HG03442 (cell line): ENCODE results near the gene MAPK1.
"Not testable (repeated sequence)": the region's sequence is repeated elsewhere in the genome, so short reads cannot be mapped to it uniquely, and the experiment has no call there.

Experiments
- ATAC-seq: cut with Tn5 transposase; IDR thresholded peaks from one replicate; pipeline ENCODE4 v1.9.1; 2021; ENCODE audit warnings: mild to moderate bottlenecking, moderate library complexity; ENCODE audit not compliant: unreplicated experiment

Gene MAPK1

DNA sequence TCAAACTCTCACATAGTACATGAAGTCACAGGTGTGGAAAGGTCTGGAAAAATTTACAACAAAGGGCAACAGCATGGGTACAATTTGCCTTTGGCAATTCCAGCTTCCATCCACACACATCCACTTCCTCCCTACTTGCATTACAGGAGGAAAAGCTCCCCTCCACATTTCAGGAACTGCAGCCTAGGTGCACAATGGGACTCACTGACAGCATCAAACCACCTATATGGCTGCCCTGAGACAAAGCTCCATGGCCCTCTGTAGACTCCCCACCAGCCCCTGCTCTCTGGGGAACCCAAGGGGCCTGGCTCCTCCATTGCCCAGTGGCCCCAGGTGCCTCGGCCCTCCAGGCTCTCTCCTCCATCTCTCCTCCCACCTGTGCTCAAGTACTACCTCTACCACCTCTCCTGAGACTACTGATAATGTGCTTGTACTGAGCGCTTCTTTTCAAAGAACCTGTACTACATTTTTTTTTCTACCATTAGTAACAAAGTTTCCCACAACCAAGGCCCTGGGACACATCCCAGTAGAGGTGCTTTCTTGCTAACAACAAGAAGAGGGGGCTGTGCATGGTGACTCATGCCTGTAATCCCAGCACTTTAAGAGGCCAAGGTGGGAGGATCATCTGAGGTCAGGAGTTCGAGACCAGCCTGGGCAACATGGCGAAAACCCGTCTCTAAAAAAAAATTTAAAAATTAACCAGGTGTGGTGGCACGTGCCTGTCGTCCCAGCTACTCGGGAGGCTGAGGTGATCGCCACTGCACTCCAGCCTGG, 136.7 kb downstream of the MAPK1 start:
- no peak for ATAC-seq

DNA sequence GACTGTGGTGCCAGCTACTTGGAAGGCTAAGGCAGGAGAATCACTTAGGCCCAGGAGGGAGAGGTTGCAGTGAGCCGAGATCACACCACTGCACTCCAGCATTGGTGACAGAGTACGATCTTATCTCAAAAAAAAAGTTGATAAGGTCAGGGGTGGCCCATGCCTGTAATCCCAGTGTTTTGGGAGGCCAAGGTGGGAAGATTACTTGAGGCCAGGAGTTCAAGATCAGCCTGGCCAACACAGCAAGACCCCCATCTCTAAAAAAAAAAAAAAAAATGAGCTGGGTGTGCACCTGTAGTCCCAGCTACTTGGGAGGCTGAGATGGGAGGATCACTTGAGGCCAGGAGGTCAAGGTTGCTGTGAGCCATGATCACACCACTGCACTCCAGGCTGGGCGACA, 138.3 kb downstream of the MAPK1 start:
- ATAC-seq: not testable (repeated sequence)

DNA sequence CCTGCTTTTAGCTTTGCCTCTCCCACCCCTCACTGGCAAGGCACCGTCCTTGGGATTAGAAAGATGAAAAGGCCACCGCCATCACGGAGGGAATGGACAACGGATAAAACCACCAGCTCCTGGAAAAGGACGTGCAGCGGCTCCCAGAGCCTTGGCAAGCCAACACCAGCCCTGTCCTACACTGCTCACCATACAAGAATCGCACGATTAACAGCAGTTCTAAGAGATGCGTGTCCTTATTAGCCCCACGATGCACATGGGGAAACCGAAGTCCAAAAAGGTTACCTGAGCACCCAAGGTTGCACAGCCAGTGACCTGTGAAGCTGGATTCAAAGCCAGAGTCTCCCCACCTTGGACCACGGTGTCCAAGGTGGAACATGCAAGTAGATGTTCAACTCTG, 139.2 kb downstream of the MAPK1 start:
- ATAC-seq: no peak

DNA sequence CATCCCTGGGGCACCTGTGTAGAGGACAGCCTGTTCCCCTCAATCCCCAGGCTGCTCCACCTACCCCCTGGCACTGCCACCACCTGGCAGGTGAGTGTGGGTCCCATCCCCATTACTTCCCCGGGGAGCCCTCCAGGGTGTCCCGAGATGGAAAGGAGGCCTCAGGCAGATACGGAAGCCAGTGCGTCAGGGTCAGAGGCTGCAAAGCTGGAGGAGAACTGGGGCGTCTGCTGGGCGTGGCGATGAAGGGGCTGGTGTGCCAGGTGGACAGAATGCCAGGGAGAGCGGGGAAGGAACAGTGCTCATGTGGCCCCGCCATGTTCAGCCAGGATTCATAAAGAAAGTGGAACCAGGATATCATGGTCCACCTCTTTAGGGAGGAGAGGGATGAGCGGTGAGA, 139.7 kb downstream of the MAPK1 start:
- no peak for ATAC-seq

DNA sequence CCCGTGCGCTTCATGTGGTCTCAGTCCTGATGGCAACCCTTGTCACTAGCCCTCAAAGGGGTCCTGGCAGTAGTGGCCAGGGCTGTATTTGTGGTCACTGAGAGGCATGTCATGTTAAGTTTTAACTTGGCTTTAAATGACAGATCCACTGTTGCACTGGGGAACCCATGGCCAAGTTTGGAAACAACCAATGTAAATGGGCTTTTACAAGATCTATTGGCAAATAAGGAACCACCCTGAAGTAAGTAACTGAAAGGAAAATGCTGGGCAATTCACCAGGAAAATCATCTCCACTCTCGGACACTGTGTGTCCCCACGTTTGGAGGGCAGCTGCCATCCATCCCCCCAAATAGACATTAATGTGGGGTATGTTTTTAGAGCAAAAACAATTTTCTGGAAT, 140.3 kb downstream of the MAPK1 start:
- no peak for ATAC-seq

DNA sequence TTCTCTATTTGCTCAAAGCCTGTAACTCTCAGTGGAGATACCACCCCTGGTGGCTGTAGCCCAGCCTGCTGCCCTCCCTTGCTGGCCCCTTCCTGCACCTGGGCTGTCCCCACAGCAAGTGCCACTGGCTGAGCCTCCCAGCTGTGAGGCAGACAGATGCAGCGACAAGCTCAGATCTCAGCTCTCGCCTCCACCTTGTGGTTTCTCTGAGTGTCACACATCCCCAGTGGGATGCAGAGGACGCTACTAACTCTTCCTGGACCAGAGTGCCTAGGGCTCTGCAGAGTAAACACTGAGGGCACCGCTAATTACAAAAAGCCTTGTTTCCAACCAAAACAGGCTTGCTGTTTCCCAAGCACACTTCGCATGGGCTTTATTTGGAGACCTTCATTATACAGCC, 140.8 kb downstream of the MAPK1 start:
- ATAC-seq: no peak

DNA sequence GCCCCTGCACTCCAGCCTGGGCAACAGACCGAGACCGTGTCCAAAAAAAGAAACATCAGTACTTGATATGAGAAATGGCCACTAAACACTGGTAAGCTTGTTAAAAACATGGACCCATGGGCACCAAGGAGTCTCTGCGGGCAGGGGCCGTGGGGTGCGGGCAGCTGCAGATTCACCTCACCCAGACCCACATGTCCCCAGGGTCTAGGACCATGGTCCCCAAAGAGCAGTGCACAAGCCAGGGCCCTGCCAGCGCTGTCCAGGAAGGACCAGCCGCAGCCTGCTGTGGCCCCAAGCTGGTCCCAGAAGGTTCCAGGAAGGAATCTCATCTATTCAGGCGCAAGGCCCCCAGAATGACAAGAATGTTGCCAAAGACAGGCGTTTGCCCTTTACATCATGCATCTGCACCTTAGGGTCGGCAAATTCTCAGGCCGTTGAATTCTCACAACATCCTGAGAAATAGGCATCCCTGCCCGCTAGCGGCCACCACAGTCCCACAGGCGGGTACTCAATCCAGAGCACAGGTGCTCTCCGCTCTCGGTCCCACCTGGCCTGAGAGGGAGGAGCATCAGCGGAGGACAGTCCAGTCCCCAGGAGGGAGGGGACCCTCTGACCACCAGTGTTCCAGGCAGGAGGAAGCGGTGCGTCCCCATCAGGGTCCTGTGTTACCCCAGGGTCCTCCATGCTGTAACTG, 141.3 kb downstream of the MAPK1 start:
- no peak for ATAC-seq

DNA sequence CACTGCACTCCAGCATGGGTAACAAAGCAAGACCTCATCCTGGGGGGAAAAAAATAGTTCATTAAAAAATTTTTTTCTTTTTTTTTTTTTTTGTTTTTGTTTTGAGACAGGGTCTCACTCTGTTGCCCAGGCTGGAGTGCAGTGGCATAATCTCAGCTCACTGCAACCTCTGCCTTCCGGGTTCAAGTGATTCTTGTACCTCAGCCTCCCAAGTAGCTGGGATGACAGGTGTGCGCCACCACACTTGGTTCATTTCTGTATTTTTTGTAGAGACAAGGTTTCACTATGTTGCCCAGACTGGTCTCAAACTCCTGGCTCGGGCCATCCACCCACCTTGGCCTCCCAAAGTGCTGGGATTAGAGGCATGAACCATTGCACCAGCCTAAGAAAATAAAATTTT, 142.9 kb downstream of the MAPK1 start:
- ATAC-seq: not testable (repeated sequence)

DNA sequence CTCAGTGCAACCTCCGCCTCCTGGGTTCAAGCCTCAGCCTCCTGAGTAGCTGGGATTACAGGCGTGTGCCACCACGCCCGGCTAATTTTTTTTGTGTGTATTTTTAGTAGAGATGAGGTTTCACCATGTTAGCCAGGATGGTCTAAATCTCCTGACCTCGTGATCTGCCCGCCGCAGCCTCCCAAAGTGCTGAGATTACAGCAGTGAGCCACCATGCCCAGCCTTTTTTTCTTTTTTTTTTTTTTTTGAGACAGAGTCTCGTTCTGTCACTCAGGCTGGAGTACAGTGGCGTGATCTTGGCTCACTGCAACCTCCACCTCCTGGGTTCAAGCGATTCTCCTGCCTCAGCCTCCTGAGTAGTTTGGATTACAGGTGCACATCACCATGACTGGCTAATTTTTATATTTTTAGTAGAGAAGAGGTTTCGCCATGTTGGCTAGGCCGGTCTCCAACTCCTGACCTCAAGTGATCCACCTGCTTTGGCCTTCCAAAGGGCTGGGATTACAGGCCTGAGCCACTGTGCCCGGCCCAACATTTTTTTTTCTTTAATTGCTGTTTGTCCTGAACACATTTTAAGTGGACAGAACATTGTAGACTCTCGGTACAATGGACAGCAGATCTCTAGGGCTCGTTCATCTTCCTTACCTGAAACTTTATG, 146.1 kb downstream of the MAPK1 start:
- ATAC-seq: not testable (repeated sequence)

DNA sequence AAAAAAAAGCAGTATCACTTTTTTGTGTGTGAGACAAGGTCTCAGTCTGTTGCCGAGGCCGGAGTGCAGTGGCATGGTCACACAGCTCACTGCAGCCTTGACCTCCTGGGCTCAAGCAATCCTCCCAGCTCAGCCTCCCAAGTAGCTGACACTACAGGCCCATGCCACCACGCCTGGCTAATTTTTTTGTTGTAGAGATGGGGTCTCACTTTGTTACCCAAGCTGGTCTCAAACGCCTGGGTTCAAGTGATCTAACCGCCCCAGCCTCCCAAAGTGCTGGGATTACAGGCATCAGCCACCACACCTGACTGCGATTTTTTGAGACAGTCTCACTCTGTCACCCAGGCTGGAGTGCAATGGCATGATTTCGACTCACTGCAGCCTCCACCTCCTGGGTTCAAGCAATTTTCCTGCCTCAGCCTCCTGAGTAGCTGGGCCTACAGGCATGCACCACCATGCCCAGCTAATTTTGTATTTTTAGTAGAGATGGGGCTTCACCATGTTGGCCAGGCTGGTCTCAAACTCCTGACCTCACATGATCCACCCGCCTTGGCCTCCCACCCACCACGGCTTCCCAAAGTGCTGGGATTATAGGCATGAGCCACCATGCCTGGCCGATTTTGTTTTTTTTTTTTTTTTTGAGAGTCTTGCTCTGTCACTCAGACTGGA, 147.1 kb downstream of the MAPK1 start:
- not testable (repeated sequence) for ATAC-seq

DNA sequence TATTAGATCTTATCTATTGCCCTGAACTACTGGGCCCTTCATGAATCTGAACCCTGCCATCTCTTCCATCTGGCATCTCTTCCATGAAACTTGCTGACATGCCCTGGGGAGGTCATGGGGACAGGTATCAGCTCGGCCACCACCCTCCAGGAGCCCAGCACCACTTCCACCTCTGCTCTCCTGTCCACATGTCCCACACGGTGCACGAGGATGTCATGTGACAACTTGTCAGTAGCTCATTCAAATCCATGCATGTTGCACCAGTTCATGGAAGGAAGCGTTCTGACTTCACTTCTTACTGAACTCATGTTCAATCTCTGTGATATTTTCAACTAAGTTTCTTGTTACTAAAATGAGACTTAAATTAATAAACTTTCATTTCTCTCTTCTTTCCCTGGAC, 148.4 kb downstream of the MAPK1 start:
- no peak for ATAC-seq

DNA sequence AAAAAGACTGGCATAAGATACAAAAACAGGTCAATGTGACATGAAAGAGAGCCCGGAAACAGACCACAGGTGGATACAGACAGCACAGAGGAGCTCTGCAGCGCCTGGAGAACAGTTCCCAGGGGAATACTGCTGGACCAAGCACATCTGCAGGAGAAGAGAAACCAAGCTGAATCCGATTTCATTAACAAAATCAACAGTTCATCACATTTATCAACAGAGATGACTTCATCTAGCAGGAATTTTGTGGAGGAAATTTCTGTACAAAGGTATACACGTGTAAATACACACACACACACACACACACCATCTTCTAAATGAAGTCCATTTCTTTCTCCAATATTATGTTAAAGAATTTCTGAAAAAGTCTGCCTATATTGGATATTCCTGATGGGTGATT, 148.9 kb downstream of the MAPK1 start:
- ATAC-seq: no peak

DNA sequence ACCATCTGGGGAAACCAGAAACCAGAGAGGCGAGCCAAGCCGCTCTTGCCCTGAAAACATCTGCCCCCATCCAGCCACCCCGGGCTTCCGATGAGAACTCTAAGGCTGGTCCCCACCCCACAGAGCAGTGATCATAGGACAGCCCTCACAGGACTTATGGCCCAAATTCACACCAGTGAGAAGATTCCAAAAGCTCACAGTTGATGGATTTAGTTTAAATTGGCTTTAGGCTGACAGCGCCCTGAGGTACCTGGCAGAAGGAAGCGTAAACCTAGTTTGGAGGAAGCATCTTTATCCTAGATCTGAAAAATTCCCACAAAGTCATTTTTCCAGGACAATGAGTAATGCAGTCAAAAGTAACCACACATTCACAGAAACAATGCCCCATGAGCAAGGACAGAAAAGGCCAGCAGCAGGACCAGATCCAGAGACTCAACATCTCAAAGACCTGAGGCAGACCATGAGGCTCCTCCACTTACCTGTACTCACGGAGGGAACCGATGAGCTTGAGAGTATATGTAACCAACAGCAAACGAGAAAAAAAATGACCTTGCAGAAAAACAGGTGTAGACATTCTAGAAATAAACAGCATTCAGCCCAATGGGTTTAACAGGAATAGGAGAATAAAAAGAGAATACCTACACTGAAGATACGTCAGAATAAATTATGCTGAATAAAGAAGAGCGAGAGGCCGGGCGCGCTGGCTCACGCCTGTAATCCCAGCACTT, 150.9 kb downstream of the MAPK1 start:
- not testable (repeated sequence) for ATAC-seq

DNA sequence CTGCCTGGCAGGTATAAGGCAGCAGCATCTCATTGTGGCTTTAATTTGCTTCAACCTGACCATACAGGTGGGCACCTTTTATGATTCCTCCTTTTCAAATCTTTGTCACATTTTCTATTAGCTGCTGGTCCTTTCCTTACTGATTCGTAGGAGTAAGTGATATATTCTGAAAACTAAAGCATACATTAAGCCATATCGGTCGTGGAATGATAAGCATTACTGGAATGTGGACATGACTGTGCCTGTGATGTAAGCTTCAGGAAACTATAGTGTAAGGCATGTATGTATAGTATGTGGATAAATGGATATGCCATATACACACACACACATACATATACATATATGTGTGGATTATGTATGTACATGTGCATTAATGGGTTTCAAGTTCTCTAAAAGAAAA, 152.7 kb downstream of the MAPK1 start:
- no peak for ATAC-seq

DNA sequence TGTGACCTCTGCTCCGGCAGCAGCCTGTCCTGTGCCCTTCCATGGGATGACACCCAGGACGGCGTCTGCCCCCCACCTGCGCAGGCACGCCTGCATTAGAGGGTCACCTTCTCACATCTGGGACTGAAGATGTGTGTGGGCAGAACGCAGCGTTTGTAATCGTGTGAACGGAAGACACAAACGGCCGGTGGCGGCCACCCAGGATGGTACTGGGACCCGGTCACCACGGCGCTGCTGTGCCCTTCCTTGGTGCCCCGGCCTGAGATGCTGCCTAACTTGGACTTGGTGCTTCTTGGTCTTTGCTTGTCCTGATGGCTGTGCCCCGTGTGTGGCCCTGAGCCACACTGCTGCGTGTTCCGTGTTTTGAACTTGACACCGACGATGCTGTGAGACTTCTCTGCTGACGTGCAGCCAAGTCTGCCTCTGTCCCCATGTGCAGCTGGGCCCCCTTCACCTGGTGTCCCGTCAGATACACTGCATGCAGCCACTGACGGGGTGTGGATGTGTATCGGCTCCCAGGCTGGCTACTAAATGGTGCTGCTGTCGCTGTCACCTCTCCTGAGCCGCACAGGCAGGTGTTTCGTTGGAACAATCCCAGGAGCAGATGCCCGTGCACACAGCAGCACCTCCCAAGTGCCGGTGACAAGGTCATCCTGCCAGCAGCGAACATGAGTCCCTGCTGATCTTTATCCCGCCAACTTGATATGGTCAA, 153.2 kb downstream of the MAPK1 start:
- ATAC-seq: no peak

DNA sequence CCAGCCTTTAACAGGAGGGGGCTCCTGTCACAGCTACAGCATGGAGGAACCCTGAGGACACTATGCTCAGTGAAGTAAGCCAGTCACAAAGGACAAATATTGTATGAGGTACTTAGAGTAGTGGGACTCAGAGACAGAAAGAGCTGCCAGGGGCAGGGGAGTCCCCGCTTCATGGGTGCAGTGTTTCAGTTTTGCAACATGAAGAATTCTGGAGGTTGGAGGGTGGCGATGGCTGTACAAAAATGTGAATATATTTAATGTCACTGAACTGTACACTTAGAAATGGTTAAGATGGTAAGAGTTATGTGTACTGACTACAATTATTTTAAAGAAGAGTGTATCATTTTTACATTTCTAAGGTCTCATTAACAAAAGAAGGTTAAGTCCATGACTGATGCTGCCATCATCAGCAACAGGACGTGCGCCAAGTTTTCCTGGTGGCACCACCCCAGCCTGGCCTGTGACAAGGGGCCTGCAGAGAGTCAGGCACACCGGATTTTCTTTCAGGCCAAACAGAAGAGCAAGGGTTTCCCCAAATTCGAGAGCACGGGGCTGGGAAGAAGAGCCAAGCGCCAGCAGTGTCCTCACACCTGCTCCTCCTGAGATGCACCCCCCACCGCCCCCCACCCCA, 153.9 kb downstream of the MAPK1 start:
- ATAC-seq: no peak

DNA sequence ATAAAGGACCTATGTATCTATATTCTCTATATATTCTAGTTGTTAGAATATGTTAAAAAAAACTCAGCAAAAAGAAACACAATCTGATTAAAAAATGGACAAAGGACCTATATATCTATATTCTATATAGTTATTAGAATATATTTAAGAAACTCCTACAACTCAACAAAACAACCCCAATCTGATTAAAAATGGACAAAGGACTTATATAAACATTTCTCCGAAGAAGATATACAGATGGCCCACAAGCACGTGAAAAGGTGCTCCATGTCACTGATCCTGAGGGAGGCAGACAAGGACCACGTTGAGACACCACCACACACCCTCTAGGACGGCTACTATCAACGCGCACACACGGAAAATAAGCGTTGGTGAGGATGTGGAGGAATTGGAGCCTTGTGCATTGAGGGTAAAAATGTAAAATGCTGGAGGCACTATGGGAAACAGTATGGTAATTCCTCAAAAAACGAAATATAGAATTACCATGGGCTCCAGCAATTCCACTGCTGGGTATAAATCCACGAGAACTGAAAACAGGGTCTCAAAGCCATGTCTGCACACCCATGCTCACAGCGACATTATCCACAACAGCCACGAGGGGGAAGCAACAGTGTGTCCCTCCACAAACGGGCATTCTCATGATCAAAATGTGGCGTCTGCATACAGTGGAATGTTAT, 154.6 kb downstream of the MAPK1 start:
- no peak for ATAC-seq

DNA sequence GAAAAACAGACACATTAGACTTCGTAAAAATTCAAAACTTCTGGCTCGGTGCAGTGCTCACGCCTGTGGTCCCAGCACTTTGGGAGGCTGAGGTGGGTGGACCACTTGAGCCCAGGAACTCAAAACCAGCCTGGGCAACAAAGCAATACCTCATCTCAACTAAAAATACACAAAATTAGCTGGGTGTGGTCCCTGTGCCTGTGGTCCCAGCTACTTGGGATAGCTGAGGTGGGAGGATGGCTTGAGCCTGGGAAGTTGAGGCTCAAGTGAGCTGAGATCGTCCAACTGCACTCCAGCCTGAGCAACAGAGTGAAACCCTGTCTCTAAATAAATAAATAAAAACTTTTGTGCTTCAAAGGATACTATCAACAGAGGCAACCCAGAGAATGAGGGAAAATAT, 155.6 kb downstream of the MAPK1 start:
- ATAC-seq: no peak

DNA sequence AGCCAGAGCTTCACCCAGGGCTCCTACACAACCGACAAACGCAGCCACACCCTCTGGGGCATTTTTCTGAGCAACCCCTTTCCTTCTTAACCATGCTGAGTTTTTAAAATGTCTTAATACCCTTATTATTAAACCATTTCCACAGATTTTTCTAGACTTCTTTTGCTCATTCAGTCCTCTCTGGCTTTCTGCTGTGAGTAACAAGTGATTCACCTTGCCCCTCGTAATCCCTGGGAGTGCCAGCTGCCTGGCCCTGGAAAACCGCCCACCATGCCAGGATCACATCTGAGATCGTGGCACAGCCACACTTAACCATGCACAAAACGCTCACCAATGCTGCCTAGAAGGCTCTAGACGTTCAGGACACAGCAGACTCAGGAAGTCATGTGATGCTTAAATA, 157.3 kb downstream of the MAPK1 start:
- no peak for ATAC-seq
